Mesendoderm (in vitro differentiated cells): ENCODE measurements around the gene GFPT1.

ENCODE experiments used
- DNase-seq: peaks from one replicate; pipeline ENCODE4 v3.0.0; 2013
- H2AK5ac ChIP-seq: 2 replicates; pipeline ENCODE4 v1.6.1; 2013; ENCODE audit warnings: low read length, inconsistent platforms
- H2BK120ac ChIP-seq: 2 replicates; pipeline ENCODE4 v1.6.1; 2013; ENCODE audit warnings: low read depth, mild to moderate bottlenecking, low read length, moderate library complexity, mixed read lengths
- H2BK15ac ChIP-seq: replicated peaks from 2 replicates; pipeline ENCODE4 v1.6.1; 2013; ENCODE audit warnings: low read depth, mild to moderate bottlenecking, moderate library complexity
- H2BK5ac ChIP-seq: 2 replicates; pipeline ENCODE4 v1.6.1; 2013; ENCODE audit warnings: low read length, inconsistent platforms
- H3K18ac ChIP-seq: 2 replicates; pipeline ENCODE4 v1.6.1; 2013; ENCODE audit warnings: mild to moderate bottlenecking, low read length, mixed read lengths
- H3K23ac ChIP-seq: one replicate; pipeline ENCODE4 v1.6.1; 2013; ENCODE audit warnings: low read length
- H3K27ac ChIP-seq: 2 replicates; pipeline ENCODE4 v1.5.1; 2013; ENCODE audit warnings: low read depth, mild to moderate bottlenecking, inconsistent platforms, low read length, moderate library complexity
- H3K27me3 ChIP-seq: 2 replicates; pipeline ENCODE4 v1.6.1; 2013; ENCODE audit warnings: low read length, control low read depth, mild to moderate bottlenecking, inconsistent platforms; ENCODE audit not compliant: insufficient read depth, poor library complexity
- H3K36me3 ChIP-seq: 2 replicates; pipeline ENCODE4 v1.6.1; 2013; ENCODE audit warnings: low read length, inconsistent platforms; ENCODE audit not compliant: control insufficient read depth, insufficient read depth
- H3K4ac ChIP-seq: one replicate; pipeline ENCODE4 v1.6.1; 2013; ENCODE audit warnings: low read depth, mild to moderate bottlenecking, low read length, moderate library complexity
- H3K4me1 ChIP-seq: 2 replicates; pipeline ENCODE4 v1.6.1; 2013; ENCODE audit warnings: low read depth, low read length, inconsistent platforms; ENCODE audit not compliant: control insufficient read depth
- H3K4me2 ChIP-seq: 2 replicates; pipeline ENCODE4 v1.6.1; 2013; ENCODE audit warnings: low read length
- H3K4me3 ChIP-seq: 2 replicates; pipeline ENCODE4 v1.5.1; 2013; ENCODE audit warnings: mild to moderate bottlenecking, low read length
- H3K56ac ChIP-seq: one replicate; pipeline ENCODE4 v1.6.1; 2013; ENCODE audit warnings: low read length
- H3K79me1 ChIP-seq: 2 replicates; pipeline ENCODE4 v1.6.1; 2013; ENCODE audit warnings: low read length, inconsistent platforms
- H3K79me2 ChIP-seq: 2 replicates; pipeline ENCODE4 v1.6.1; 2013; ENCODE audit warnings: mild to moderate bottlenecking, low read length; ENCODE audit not compliant: control insufficient read depth, insufficient read depth
- H3K9ac ChIP-seq: 2 replicates; pipeline ENCODE4 v1.6.1; 2013; ENCODE audit warnings: low read length, inconsistent platforms
- H4K5ac ChIP-seq: one replicate; pipeline ENCODE4 v1.6.1; 2013; ENCODE audit warnings: low read length
- H4K8ac ChIP-seq: one replicate; pipeline ENCODE4 v1.6.1; 2013; ENCODE audit warnings: low read depth, mild to moderate bottlenecking, control low read depth, low read length, moderate library complexity
- WGBS: extraction: QIAGEN DNeasy Blood & Tissue Kit; methylation state at CpG from one replicate; pipeline ENCODE4 v1.1.7; 2013; ENCODE audit warnings: low lambda C conversion rate, missing lambda C conversion rate; ENCODE audit not compliant: insufficient coverage; ENCODE audit errors: extremely low coverage; 5-methylcytosine and 5-hydroxymethylcytosine counted together

GFPT1 gene

GRCh38 chr2:69307579-69308064 lies 79.4 kb downstream of the GFPT1 start:
- no peak overlapping the region for H2BK5ac ChIP-seq
- H3K79me1 ChIP-seq, result no peaks in the 10 kb centered on the region
- no peak overlapping the region for H3K27ac ChIP-seq
- no peak overlapping the region for H3K18ac ChIP-seq
- H3K4me2 ChIP-seq, result no peak overlapping the region
- H3K9ac ChIP-seq, result no peak overlapping the region
- H3K4me3 ChIP-seq, result no peak overlapping the region
- H4K8ac ChIP-seq, result no peak overlapping the region
- no peaks in the 10 kb centered on the region for H3K36me3 ChIP-seq
- H2BK120ac ChIP-seq, result no peak overlapping the region
- H3K4me1 ChIP-seq, result peaks cover 10% of the 10 kb centered on the region
- no peak overlapping the region for H4K5ac ChIP-seq
- H3K56ac ChIP-seq, result no peak overlapping the region
- no peak overlapping the region for H3K23ac ChIP-seq
- WGBS, result no CpG with 5 or more reads among the region's 17 CpGs
- H3K27me3 ChIP-seq, result no peaks in the 10 kb centered on the region
- H3K79me2 ChIP-seq, result no peaks in the 10 kb centered on the region
- no peak overlapping the region for H2AK5ac ChIP-seq
- DNase-seq, result no peak
- H3K4ac ChIP-seq, result no peak overlapping the region
- H2BK15ac ChIP-seq, result no peak overlapping the region

GRCh38 chr2:69306822-69307578 lies 80.0 kb downstream of the GFPT1 start:
- Histone ChIP-seq H3K4me1 (peaks cover 10% of the 10 kb centered on the region), H3K4ac (no peak overlapping the region), H3K9ac (peak overlapping the region; percentile 52), H3K79me2 (no peaks in the 10 kb centered on the region), H3K18ac (peak overlapping the region; percentile 35), H3K36me3 (no peaks in the 10 kb centered on the region), H3K27ac (no peak overlapping the region), H3K4me3 (peak overlapping the region; percentile 4), H3K4me2 (peak overlapping the region; percentile 43), H3K79me1 (no peaks in the 10 kb centered on the region), H3K27me3 (no peaks in the 10 kb centered on the region), H3K23ac (no peak overlapping the region), H3K56ac (peak overlapping the region; percentile 74), H2AK5ac (no peak overlapping the region), H4K5ac (no peak overlapping the region), H2BK120ac (no peak overlapping the region), H2BK5ac (no peak overlapping the region), H2BK15ac (no peak overlapping the region), H4K8ac (peak overlapping the region; percentile 40)
- no CpG with 5 or more reads among the region's 61 CpGs for WGBS
- DNase-seq, result peak; percentile 91

- Histone ChIP-seq H3K4ac (peak overlapping the region; percentile 29), H3K4me2 (peak overlapping the region; percentile 43), H3K4me3 (peak overlapping the region; percentile 4), H3K36me3 (no peaks in the 10 kb centered on the region), H2BK15ac (no peak overlapping the region), H4K5ac (no peak overlapping the region), H3K79me1 (no peaks in the 10 kb centered on the region), H3K79me2 (no peaks in the 10 kb centered on the region), H2BK120ac (no peak overlapping the region), H3K9ac (peak overlapping the region; percentile 52), H3K27me3 (no peaks in the 10 kb centered on the region), H4K8ac (no peak overlapping the region), H3K27ac (no peak overlapping the region), H3K18ac (peak overlapping the region; percentile 35), H3K23ac (no peak overlapping the region), H2AK5ac (no peak overlapping the region), H3K4me1 (peaks cover 10% of the 10 kb centered on the region), H2BK5ac (no peak overlapping the region), H3K56ac (peak overlapping the region; percentile 74)
- peak; percentile 44 for DNase-seq
- WGBS, result no CpG with 5 or more reads among the region's 31 CpGs
Observed at GRCh38 chr2:69306393-69306821, 80.6 kb downstream of the GFPT1 start.

GRCh38 chr2:69305712-69306392 lies 81.2 kb downstream of the GFPT1 start:
- Histone ChIP-seq H3K79me1 (no peaks in the 10 kb centered on the region), H4K5ac (no peak overlapping the region), H3K9ac (peak overlapping the region; percentile 52), H2AK5ac (no peak overlapping the region), H3K27ac (no peak overlapping the region), H3K4me1 (peaks cover 10% of the 10 kb centered on the region), H3K27me3 (no peaks in the 10 kb centered on the region), H3K4me2 (peak overlapping the region; percentile 43), H4K8ac (no peak overlapping the region), H3K36me3 (no peaks in the 10 kb centered on the region), H3K4me3 (no peak overlapping the region), H3K23ac (no peak overlapping the region), H2BK120ac (no peak overlapping the region), H3K56ac (peak overlapping the region; percentile 74), H3K18ac (no peak overlapping the region), H2BK15ac (no peak overlapping the region), H3K4ac (no peak overlapping the region), H3K79me2 (no peaks in the 10 kb centered on the region), H2BK5ac (no peak overlapping the region)
- peak; percentile 80 for DNase-seq
- no CpG with 5 or more reads among the region's 17 CpGs for WGBS

GRCh38 chr2:69305166-69305565 lies 81.9 kb downstream of the GFPT1 start:
- WGBS, result no CpG with 5 or more reads among the region's 7 CpGs
- no peaks in the 10 kb centered on the region for H3K79me1 ChIP-seq
- no peak overlapping the region for H3K4ac ChIP-seq
- no peak for DNase-seq
- no peak overlapping the region for H3K27ac ChIP-seq
- H4K5ac ChIP-seq, result no peak overlapping the region
- peaks cover 7% of the 10 kb centered on the region for H3K4me1 ChIP-seq
- no peak overlapping the region for H3K23ac ChIP-seq
- no peak overlapping the region for H3K9ac ChIP-seq
- no peak overlapping the region for H4K8ac ChIP-seq
- no peak overlapping the region for H3K18ac ChIP-seq
- H2BK5ac ChIP-seq, result no peak overlapping the region
- H3K4me3 ChIP-seq, result no peak overlapping the region
- no peak overlapping the region for H2AK5ac ChIP-seq
- H2BK120ac ChIP-seq, result no peak overlapping the region
- H2BK15ac ChIP-seq, result no peak overlapping the region
- no peaks in the 10 kb centered on the region for H3K27me3 ChIP-seq
- no peaks in the 10 kb centered on the region for H3K36me3 ChIP-seq
- H3K56ac ChIP-seq, result no peak overlapping the region
- H3K79me2 ChIP-seq, result no peaks in the 10 kb centered on the region
- H3K4me2 ChIP-seq, result no peak overlapping the region
